ENCODE data around the gene MTOR. TPM values are rescaled to one million over a fixed set of nuclear protein-coding genes. Genes with fewer than 3 reads are reported as not detected.
A peak's percentile ranks its signal among the peaks of the same experiment; 100 is the strongest.

MTOR gene
- total and polyA plus RNA-seq, 2 experiments from 2014 or later: 17.2 to 37.7 TPM

GRCh38 chr1:11061652-11062365, 200.5 kb downstream of the MTOR start:
- Histone ChIP-seq H2AFZ (no peak overlapping the region), H3K9me3 (ENCODE audit: low read depth) (no peaks in the 10 kb centered on the region), H3K4me1 (ENCODE audit: insufficient read depth) (peaks cover 8% of the 10 kb centered on the region), H3K9me2 (replicated peaks; ENCODE audit: insufficient read depth) (no peaks in the 10 kb centered on the region), H3K4me3 (no peak overlapping the region), H3K27ac (no peak overlapping the region), H3K36me3 (replicated peaks; ENCODE audit: insufficient read depth, low read depth) (peaks cover 6% of the 10 kb centered on the region), H3K79me2 (peaks cover 20% of the 10 kb centered on the region), H4K20me1 (ENCODE audit: insufficient read depth, poor library complexity, severe bottlenecking) (no peaks in the 10 kb centered on the region), H3K27me3 (no peaks in the 10 kb centered on the region), H3K4me2 (peak overlapping the region; percentile 80)
- DNase-seq (ENCODE audit: low spot score): no peak
- WGBS (ENCODE audit: low lambda C conversion rate, missing lambda C conversion rate): 89% methylated on average over 5 of the region's 5 CpGs
- no peak for TF ChIP-seq EZH2 (IDR thresholded peaks at IDR 0.05; ENCODE audit: borderline replicate concordance)
- no peak for TF ChIP-seq EZH2phosphoT487 (IDR thresholded peaks at IDR 0.05; ENCODE audit: low read depth, severe bottlenecking, unreplicated experiment)
- TF ChIP-seq CTCF (IDR thresholded peaks at IDR 0.05; ENCODE audit: poor library complexity): no peak

GRCh38 chr1:11059968-11060830, 202.2 kb downstream of the MTOR start, which contains the start of gene SRM:
Gene SRM, minus strand, starts transcription at chr1:11060018. Its CDS starts 75 bp downstream, at chr1:11059943.
- Histone ChIP-seq H4K20me1 (ENCODE audit: insufficient read depth, poor library complexity, severe bottlenecking) (no peaks in the 10 kb centered on the region), H3K4me2 (peak within 1 kb of the TSS; percentile 98), H3K79me2 (peaks cover 20% of the 10 kb centered on the region), H3K27ac (peak within 1 kb of the TSS; percentile 60), H3K36me3 (replicated peaks; ENCODE audit: insufficient read depth, low read depth) (peaks cover 4% of the 10 kb centered on the region), H3K9me2 (replicated peaks; ENCODE audit: insufficient read depth) (no peaks in the 10 kb centered on the region), H3K4me1 (ENCODE audit: insufficient read depth) (peaks cover 8% of the 10 kb centered on the region), H3K4me3 (peak within 1 kb of the TSS; percentile 98), H3K27me3 (no peaks in the 10 kb centered on the region), H3K9me3 (ENCODE audit: low read depth) (no peaks in the 10 kb centered on the region), H2AFZ (peak within 1 kb of the TSS; percentile 89)
- peak; percentile 97 for DNase-seq (ENCODE audit: low spot score)
- TF ChIP-seq CTCF (IDR thresholded peaks at IDR 0.05; ENCODE audit: poor library complexity) (no peak), EZH2phosphoT487 (IDR thresholded peaks at IDR 0.05; ENCODE audit: low read depth, severe bottlenecking, unreplicated experiment) (no peak), EZH2 (IDR thresholded peaks at IDR 0.05; ENCODE audit: borderline replicate concordance) (no peak)
- under 1% methylated on average over 46 of the region's 83 CpGs for WGBS (ENCODE audit: low lambda C conversion rate, missing lambda C conversion rate)

- Histone ChIP-seq H2AFZ (peak overlapping the region; percentile 89), H3K27ac (peak overlapping the region; percentile 53), H3K4me1 (ENCODE audit: insufficient read depth) (peaks cover 8% of the 10 kb centered on the region), H3K4me3 (peak overlapping the region; percentile 98), H3K79me2 (peaks cover 20% of the 10 kb centered on the region), H3K4me2 (peak overlapping the region; percentile 98), H3K27me3 (no peaks in the 10 kb centered on the region), H3K9me3 (ENCODE audit: low read depth) (no peaks in the 10 kb centered on the region), H3K9me2 (replicated peaks; ENCODE audit: insufficient read depth) (no peaks in the 10 kb centered on the region), H3K36me3 (replicated peaks; ENCODE audit: insufficient read depth, low read depth) (no peaks in the 10 kb centered on the region), H4K20me1 (ENCODE audit: insufficient read depth, poor library complexity, severe bottlenecking) (no peaks in the 10 kb centered on the region)
- WGBS (ENCODE audit: low lambda C conversion rate, missing lambda C conversion rate): 3% methylated on average over 47 of the region's 72 CpGs
- DNase-seq (ENCODE audit: low spot score): no peak
- TF ChIP-seq CTCF (IDR thresholded peaks at IDR 0.05; ENCODE audit: poor library complexity) (peak; percentile 19), EZH2 (IDR thresholded peaks at IDR 0.05; ENCODE audit: borderline replicate concordance) (no peak)
Observed at GRCh38 chr1:11059155-11059967, 203.0 kb downstream of the MTOR start.
